Measurements from ENCODE around the gene PAX9. TPM values are rescaled to one million over a fixed set of nuclear protein-coding genes. Genes with fewer than 3 reads are reported as not detected.

PAX9 gene
- total RNA-seq, 1 donor = not detected

GRCh38 chr14:36649872-36650650 lies 11.6 kb upstream of the PAX9 start:
- no peak for DNase-seq (ENCODE audit: low read depth)
- TF ChIP-seq, protein P1, sequence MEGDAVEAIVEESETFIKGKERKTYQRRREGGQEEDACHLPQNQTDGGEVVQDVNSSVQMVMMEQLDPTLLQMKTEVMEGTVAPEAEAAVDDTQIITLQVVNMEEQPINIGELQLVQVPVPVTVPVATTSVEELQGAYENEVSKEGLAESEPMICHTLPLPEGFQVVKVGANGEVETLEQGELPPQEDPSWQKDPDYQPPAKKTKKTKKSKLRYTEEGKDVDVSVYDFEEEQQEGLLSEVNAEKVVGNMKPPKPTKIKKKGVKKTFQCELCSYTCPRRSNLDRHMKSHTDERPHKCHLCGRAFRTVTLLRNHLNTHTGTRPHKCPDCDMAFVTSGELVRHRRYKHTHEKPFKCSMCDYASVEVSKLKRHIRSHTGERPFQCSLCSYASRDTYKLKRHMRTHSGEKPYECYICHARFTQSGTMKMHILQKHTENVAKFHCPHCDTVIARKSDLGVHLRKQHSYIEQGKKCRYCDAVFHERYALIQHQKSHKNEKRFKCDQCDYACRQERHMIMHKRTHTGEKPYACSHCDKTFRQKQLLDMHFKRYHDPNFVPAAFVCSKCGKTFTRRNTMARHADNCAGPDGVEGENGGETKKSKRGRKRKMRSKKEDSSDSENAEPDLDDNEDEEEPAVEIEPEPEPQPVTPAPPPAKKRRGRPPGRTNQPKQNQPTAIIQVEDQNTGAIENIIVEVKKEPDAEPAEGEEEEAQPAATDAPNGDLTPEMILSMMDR (IDR thresholded peaks at IDR 0.05; ENCODE audit: insufficient read depth, low read depth, low read length) = no peak
- no peak overlapping the region for H3K4me3 ChIP-seq (ENCODE audit: low read depth, low read length)

- no peak for DNase-seq (ENCODE audit: low read depth)
- TF ChIP-seq, protein P1 (IDR thresholded peaks at IDR 0.05; ENCODE audit: insufficient read depth, low read depth, low read length) = no peak
- H3K4me3 ChIP-seq (ENCODE audit: low read depth, low read length) = no peak overlapping the region
These were observed 9.0 kb upstream of the PAX9 start for GRCh38 chr14:36652542-36653201.

GRCh38 chr14:36653413-36653812 lies 8.2 kb upstream of the PAX9 start:
- no peak overlapping the region for H3K4me3 ChIP-seq (ENCODE audit: low read depth, low read length)
- DNase-seq (ENCODE audit: low read depth) = no peak
- TF ChIP-seq, protein P1 (IDR thresholded peaks at IDR 0.05; ENCODE audit: insufficient read depth, low read depth, low read length) = no peak

- TF ChIP-seq, protein P1 (IDR thresholded peaks at IDR 0.05; ENCODE audit: insufficient read depth, low read depth, low read length) = no peak
- H3K4me3 ChIP-seq (ENCODE audit: low read depth, low read length) = no peak overlapping the region
- no peak for DNase-seq (ENCODE audit: low read depth)
These were observed 7.5 kb upstream of the PAX9 start for GRCh38 chr14:36653962-36654793.

- H3K4me3 ChIP-seq (ENCODE audit: low read depth, low read length) = no peak overlapping the region
- no peak for DNase-seq (ENCODE audit: low read depth)
- TF ChIP-seq, protein P1 (IDR thresholded peaks at IDR 0.05; ENCODE audit: insufficient read depth, low read depth, low read length) = no peak
These were observed 6.8 kb upstream of the PAX9 start for GRCh38 chr14:36654794-36655381.

DNA sequence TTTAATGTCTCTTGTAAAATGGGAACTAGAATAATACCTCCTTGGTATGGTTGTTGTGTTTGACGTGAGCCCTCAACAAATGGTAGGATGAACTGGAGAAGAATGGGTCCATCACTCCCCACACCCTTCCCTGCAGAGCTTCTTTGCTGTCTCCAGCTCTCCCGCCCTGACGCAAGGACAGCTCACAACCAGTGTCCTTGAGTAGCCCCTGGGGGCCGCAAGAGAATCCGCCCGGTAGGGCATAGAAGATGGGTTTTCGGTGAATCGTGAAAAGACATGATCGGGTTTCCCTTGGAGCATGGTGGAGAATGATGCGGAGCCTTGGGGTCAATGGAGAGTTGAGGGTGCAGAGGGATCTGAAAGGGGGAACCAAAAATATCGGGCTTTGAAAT lies 6.1 kb upstream of the PAX9 start:
- TF ChIP-seq, protein P1 (IDR thresholded peaks at IDR 0.05; ENCODE audit: insufficient read depth, low read depth, low read length) = no peak
- DNase-seq (ENCODE audit: low read depth) = no peak
- no peak overlapping the region for H3K4me3 ChIP-seq (ENCODE audit: low read depth, low read length)

All from fibroblast of villous mesenchyme (primary cell).